IPS DF 6.9 (cell line): ENCODE results near the gene CAPN3.

Experiments used
- DNase-seq: peaks from one replicate; pipeline ENCODE4 v3.0.0-alpha.2; 2013; ENCODE audit warnings: low read depth, low spot score
- H3K27ac ChIP-seq: one replicate; pipeline ENCODE4 v1.5.1; 2013; ENCODE audit warnings: low read length, control low read depth
- H3K27me3 ChIP-seq: 2 replicates; pipeline ENCODE4 v1.6.1; 2013; ENCODE audit warnings: mild to moderate bottlenecking, low read length; ENCODE audit not compliant: control insufficient read depth, insufficient read depth
- H3K36me3 ChIP-seq: 2 replicates; pipeline ENCODE4 v1.6.1; 2013; ENCODE audit warnings: low read length; ENCODE audit not compliant: control insufficient read depth, insufficient read depth
- H3K4me1 ChIP-seq: 2 replicates; pipeline ENCODE4 v1.6.1; 2013; ENCODE audit warnings: low read length; ENCODE audit not compliant: control insufficient read depth, insufficient read depth
- H3K4me3 ChIP-seq: 2 replicates; pipeline ENCODE4 v1.5.1; 2013; ENCODE audit warnings: mild to moderate bottlenecking, low read length
- H3K9me3 ChIP-seq: 2 replicates; pipeline ENCODE4 v1.6.1; 2013; ENCODE audit warnings: low read length, inconsistent platforms; ENCODE audit not compliant: control insufficient read depth, insufficient read depth
- WGBS: extraction: QIAGEN DNeasy Blood & Tissue Kit; methylation state at CpG from one replicate; pipeline ENCODE4 v1.1.7; 2013; ENCODE audit warnings: mixed read lengths, missing lambda C conversion rate; ENCODE audit not compliant: insufficient read length, insufficient coverage; 5-methylcytosine and 5-hydroxymethylcytosine counted together

CAPN3 gene

GRCh38 chr15:42447599-42447998, 88.3 kb downstream of the CAPN3 start:
- Histone ChIP-seq H3K4me1 (no peaks in the 10 kb centered on the region), H3K36me3 (peaks cover 7% of the 10 kb centered on the region; the same call in 1 of the 2 replicates), H3K9me3 (no peaks in the 10 kb centered on the region), H3K27ac (no peak overlapping the region), H3K27me3 (no peaks in the 10 kb centered on the region), H3K4me3 (no peak overlapping the region)
- no CpG with 5 or more reads among the region's 2 CpGs for WGBS
- DNase-seq = no peak

- Histone ChIP-seq H3K27me3 (no peaks in the 10 kb centered on the region), H3K4me3 (no peak overlapping the region), H3K36me3 (peaks cover 7% of the 10 kb centered on the region; the same call in 1 of the 2 replicates), H3K4me1 (no peaks in the 10 kb centered on the region), H3K9me3 (no peaks in the 10 kb centered on the region), H3K27ac (no peak overlapping the region)
- no peak for DNase-seq
- no CpG with 5 or more reads among the region's 6 CpGs for WGBS
Measured at GRCh38 chr15:42448281-42448680, 89.0 kb downstream of the CAPN3 start.

- WGBS = no CpG with 5 or more reads among the region's 13 CpGs
- H3K36me3 ChIP-seq = peaks cover 7% of the 10 kb centered on the region; the same call in 1 of the 2 replicates
- no peaks in the 10 kb centered on the region for H3K9me3 ChIP-seq
- H3K4me3 ChIP-seq = no peak overlapping the region
- H3K27me3 ChIP-seq = no peaks in the 10 kb centered on the region
- DNase-seq = no peak
- H3K27ac ChIP-seq = no peak overlapping the region
- H3K4me1 ChIP-seq = no peaks in the 10 kb centered on the region
Measured at GRCh38 chr15:42449770-42450424, 90.6 kb downstream of the CAPN3 start.

- Histone ChIP-seq H3K27me3 (no peaks in the 10 kb centered on the region), H3K4me3 (no peak overlapping the region), H3K36me3 (peaks cover 7% of the 10 kb centered on the region; the same call in 1 of the 2 replicates), H3K9me3 (no peaks in the 10 kb centered on the region), H3K4me1 (no peaks in the 10 kb centered on the region), H3K27ac (no peak overlapping the region)
- WGBS = no CpG with 5 or more reads among the region's 4 CpGs
- DNase-seq = no peak
Measured at GRCh38 chr15:42450425-42450790, 91.1 kb downstream of the CAPN3 start.

GRCh38 chr15:42453826-42454225, 94.5 kb downstream of the CAPN3 start:
- no peaks in the 10 kb centered on the region for H3K9me3 ChIP-seq
- H3K27me3 ChIP-seq = no peaks in the 10 kb centered on the region
- H3K36me3 ChIP-seq = peaks cover 2% of the 10 kb centered on the region; the same call in 1 of the 2 replicates
- no peak overlapping the region for H3K4me3 ChIP-seq
- H3K4me1 ChIP-seq = peaks cover 3% of the 10 kb centered on the region; the same call in 1 of the 2 replicates
- H3K27ac ChIP-seq = no peak overlapping the region
- 100% methylated on average over 1 of the region's 3 CpGs for WGBS
- DNase-seq = no peak

- peaks cover 3% of the 10 kb centered on the region; the same call in 1 of the 2 replicates for H3K4me1 ChIP-seq
- no peaks in the 10 kb centered on the region for H3K9me3 ChIP-seq
- H3K27ac ChIP-seq = no peak overlapping the region
- no peaks in the 10 kb centered on the region for H3K36me3 ChIP-seq
- no peak for DNase-seq
- H3K27me3 ChIP-seq = no peaks in the 10 kb centered on the region
- H3K4me3 ChIP-seq = no peak overlapping the region
Measured at GRCh38 chr15:42456531-42456930, 97.2 kb downstream of the CAPN3 start.

GRCh38 chr15:42456971-42457370, 97.7 kb downstream of the CAPN3 start:
- no peak overlapping the region for H3K4me3 ChIP-seq
- peaks cover 3% of the 10 kb centered on the region; the same call in 1 of the 2 replicates for H3K4me1 ChIP-seq
- H3K9me3 ChIP-seq = no peaks in the 10 kb centered on the region
- no peak overlapping the region for H3K27ac ChIP-seq
- H3K36me3 ChIP-seq = no peaks in the 10 kb centered on the region
- no CpG with 5 or more reads among the region's 3 CpGs for WGBS
- no peak for DNase-seq
- H3K27me3 ChIP-seq = no peaks in the 10 kb centered on the region

- Histone ChIP-seq H3K27ac (no peak overlapping the region), H3K4me1 (peaks cover 3% of the 10 kb centered on the region; the same call in 1 of the 2 replicates), H3K36me3 (no peaks in the 10 kb centered on the region), H3K4me3 (no peak overlapping the region), H3K27me3 (no peaks in the 10 kb centered on the region), H3K9me3 (no peaks in the 10 kb centered on the region)
- no CpG with 5 or more reads among the region's 8 CpGs for WGBS
- DNase-seq = peak; percentile 85
Measured at GRCh38 chr15:42457445-42458442, 98.4 kb downstream of the CAPN3 start.

- Histone ChIP-seq H3K4me3 (no peak overlapping the region), H3K4me1 (peaks cover 3% of the 10 kb centered on the region; the same call in 1 of the 2 replicates), H3K36me3 (no peaks in the 10 kb centered on the region; the same call in 1 of the 2 replicates), H3K9me3 (no peaks in the 10 kb centered on the region), H3K27me3 (no peaks in the 10 kb centered on the region), H3K27ac (no peak overlapping the region)
- DNase-seq = no peak
- WGBS = no CpG with 5 or more reads among the region's 3 CpGs
Measured at GRCh38 chr15:42461261-42461660, 102.0 kb downstream of the CAPN3 start.
